Neuron (in vitro differentiated cells): ENCODE results near the gene FN1.

ENCODE experiments used
- H2AFZ ChIP-seq: one replicate; pipeline ENCODE4 v1.6.1; 2013; ENCODE audit warnings: low read depth, mild to moderate bottlenecking, inconsistent platforms, low read length, moderate library complexity
- H3K27me3 ChIP-seq: one replicate; pipeline ENCODE4 v1.6.1; 2013; ENCODE audit warnings: low read length; ENCODE audit not compliant: insufficient read depth
- H3K36me3 ChIP-seq: one replicate; pipeline ENCODE4 v1.6.1; 2013; ENCODE audit warnings: low read length; ENCODE audit not compliant: insufficient read depth
- H3K4me1 ChIP-seq: one replicate; pipeline ENCODE4 v1.6.1; 2013; ENCODE audit warnings: low read length; ENCODE audit not compliant: insufficient read depth
- H3K4me3 ChIP-seq: 2 replicates; pipeline ENCODE4 v1.5.1; 2013; ENCODE audit warnings: mild to moderate bottlenecking, low read length, moderate library complexity
- H3K9me3 ChIP-seq: one replicate; pipeline ENCODE4 v1.6.1; 2013; ENCODE audit warnings: low read length

The FN1 gene

GRCh38 chr2:215392164-215392563 is 43.7 kb downstream of the FN1 start:
- H2AFZ ChIP-seq = no peak overlapping the region
- H3K9me3 ChIP-seq = no peaks in the 10 kb centered on the region
- no peak overlapping the region for H3K4me3 ChIP-seq
- H3K36me3 ChIP-seq = peaks cover 46% of the 10 kb centered on the region
- H3K4me1 ChIP-seq = no peaks in the 10 kb centered on the region
- no peaks in the 10 kb centered on the region for H3K27me3 ChIP-seq

- Histone ChIP-seq H3K36me3 (peaks cover 43% of the 10 kb centered on the region), H3K9me3 (no peaks in the 10 kb centered on the region), H3K4me3 (no peak overlapping the region)
Measured at GRCh38 chr2:215391531-215391930, 44.3 kb downstream of the FN1 start.

GRCh38 chr2:215390550-215390913 is 45.3 kb downstream of the FN1 start:
- Histone ChIP-seq H3K4me3 (no peak overlapping the region), H3K4me1 (no peaks in the 10 kb centered on the region), H2AFZ (no peak overlapping the region), H3K9me3 (no peaks in the 10 kb centered on the region), H3K27me3 (no peaks in the 10 kb centered on the region), H3K36me3 (peaks cover 43% of the 10 kb centered on the region)

More at GRCh38 chr2:215391531-215391930, 44.3 kb downstream of the FN1 start:
- Histone ChIP-seq H3K27me3 (no peaks in the 10 kb centered on the region), H3K4me1 (no peaks in the 10 kb centered on the region), H2AFZ (no peak overlapping the region)

- peaks cover 47% of the 10 kb centered on the region for H3K36me3 ChIP-seq
- H3K4me1 ChIP-seq = no peaks in the 10 kb centered on the region
- H2AFZ ChIP-seq = no peak overlapping the region
- H3K27me3 ChIP-seq = no peaks in the 10 kb centered on the region
- H3K4me3 ChIP-seq = no peak overlapping the region
- no peaks in the 10 kb centered on the region for H3K9me3 ChIP-seq
Measured at GRCh38 chr2:215388002-215388728, 47.7 kb downstream of the FN1 start.

- no peak overlapping the region for H3K4me3 ChIP-seq
Measured at GRCh38 chr2:215386566-215386965, 49.3 kb downstream of the FN1 start.

GRCh38 chr2:215384710-215385109 is 51.2 kb downstream of the FN1 start:
- H3K4me1 ChIP-seq = no peaks in the 10 kb centered on the region
- H3K27me3 ChIP-seq = no peaks in the 10 kb centered on the region
- H3K36me3 ChIP-seq = peaks cover 45% of the 10 kb centered on the region
- H3K4me3 ChIP-seq = no peak overlapping the region
- no peaks in the 10 kb centered on the region for H3K9me3 ChIP-seq
- no peak overlapping the region for H2AFZ ChIP-seq

More at GRCh38 chr2:215386566-215386965, 49.3 kb downstream of the FN1 start:
- H3K27me3 ChIP-seq = no peaks in the 10 kb centered on the region
- no peaks in the 10 kb centered on the region for H3K9me3 ChIP-seq
- no peaks in the 10 kb centered on the region for H3K4me1 ChIP-seq
- no peak overlapping the region for H2AFZ ChIP-seq
- peaks cover 41% of the 10 kb centered on the region for H3K36me3 ChIP-seq

- Histone ChIP-seq H3K9me3 (no peaks in the 10 kb centered on the region), H3K27me3 (no peaks in the 10 kb centered on the region), H3K4me3 (no peak overlapping the region), H3K36me3 (peaks cover 51% of the 10 kb centered on the region), H3K4me1 (no peaks in the 10 kb centered on the region), H2AFZ (no peak overlapping the region)
Measured at GRCh38 chr2:215383652-215384279, 52.1 kb downstream of the FN1 start.

- Histone ChIP-seq H3K4me1 (no peaks in the 10 kb centered on the region), H3K36me3 (peaks cover 44% of the 10 kb centered on the region), H3K4me3 (no peak overlapping the region), H3K27me3 (no peaks in the 10 kb centered on the region), H3K9me3 (no peaks in the 10 kb centered on the region), H2AFZ (no peak overlapping the region)
Measured at GRCh38 chr2:215382480-215382879, 53.4 kb downstream of the FN1 start.

GRCh38 chr2:215382011-215382410 is 53.9 kb downstream of the FN1 start:
- Histone ChIP-seq H3K27me3 (no peaks in the 10 kb centered on the region), H3K36me3 (peaks cover 47% of the 10 kb centered on the region), H2AFZ (no peak overlapping the region), H3K4me1 (no peaks in the 10 kb centered on the region), H3K4me3 (no peak overlapping the region), H3K9me3 (no peaks in the 10 kb centered on the region)

- Histone ChIP-seq H3K9me3 (no peaks in the 10 kb centered on the region), H3K36me3 (peaks cover 50% of the 10 kb centered on the region), H3K27me3 (no peaks in the 10 kb centered on the region), H2AFZ (no peak overlapping the region), H3K4me1 (no peaks in the 10 kb centered on the region), H3K4me3 (no peak overlapping the region)
Measured at GRCh38 chr2:215380699-215381098, 55.2 kb downstream of the FN1 start.

GRCh38 chr2:215379948-215380347 is 55.9 kb downstream of the FN1 start:
- Histone ChIP-seq H3K36me3 (peaks cover 57% of the 10 kb centered on the region), H2AFZ (no peak overlapping the region), H3K9me3 (no peaks in the 10 kb centered on the region), H3K4me1 (no peaks in the 10 kb centered on the region), H3K27me3 (no peaks in the 10 kb centered on the region), H3K4me3 (no peak overlapping the region)

GRCh38 chr2:215379039-215379438 is 56.8 kb downstream of the FN1 start:
- H3K9me3 ChIP-seq = no peaks in the 10 kb centered on the region
- no peak overlapping the region for H2AFZ ChIP-seq
- H3K27me3 ChIP-seq = no peaks in the 10 kb centered on the region
- H3K4me1 ChIP-seq = no peaks in the 10 kb centered on the region
- H3K4me3 ChIP-seq = no peak overlapping the region
- H3K36me3 ChIP-seq = peaks cover 56% of the 10 kb centered on the region

- H2AFZ ChIP-seq = no peak overlapping the region
- H3K4me1 ChIP-seq = no peaks in the 10 kb centered on the region
- H3K27me3 ChIP-seq = no peaks in the 10 kb centered on the region
- H3K9me3 ChIP-seq = no peaks in the 10 kb centered on the region
- H3K36me3 ChIP-seq = peaks cover 48% of the 10 kb centered on the region
- H3K4me3 ChIP-seq = no peak overlapping the region
Measured at GRCh38 chr2:215378045-215378444, 57.8 kb downstream of the FN1 start.
